Neural crest cell (in vitro differentiated cells): Measurements from ENCODE around the gene GUCA1A. TPM values are rescaled to one million over a fixed set of nuclear protein-coding genes. Genes with fewer than 3 reads are reported as not detected.
"Not testable (repeated sequence)": the region's sequence is repeated elsewhere in the genome, so short reads cannot be mapped to it uniquely, and the experiment has no call there.

Source experiments
- DNase-seq: peaks from one replicate; pipeline ENCODE4 v3.0.0; 2021; ENCODE audit warnings: low read depth, mixed read lengths, low spot score
- H3K27ac Mint-ChIP-seq: one replicate; pipeline ENCODE4 v1.8.0; 2021; ENCODE audit warnings: mild to moderate bottlenecking, mixed read lengths; ENCODE audit not compliant: unreplicated experiment
- H3K27me3 Mint-ChIP-seq: 2 replicates; pipeline ENCODE4 v1.8.0; 2021; ENCODE audit warnings: low read depth, mild to moderate bottlenecking, mixed read lengths
- H3K36me3 Mint-ChIP-seq: 2 replicates; pipeline ENCODE4 v1.8.0; 2021; ENCODE audit warnings: low read depth, mild to moderate bottlenecking, mixed read lengths
- H3K4me1 Mint-ChIP-seq: 2 replicates; pipeline ENCODE4 v1.8.0; 2021; ENCODE audit warnings: mixed read lengths
- H3K4me3 Mint-ChIP-seq: one replicate; pipeline ENCODE4 v1.8.0; 2021; ENCODE audit warnings: mild to moderate bottlenecking, mixed read lengths
- H3K9me3 Mint-ChIP-seq: 2 replicates; pipeline ENCODE4 v1.8.0; 2021; ENCODE audit warnings: mixed read lengths
- CTCF ChIP-seq: fragments of 200-600 bp; sonication (generic); conservative IDR thresholded peaks from 2 replicates; pipeline ENCODE4 v1.5.0; 2021; ENCODE audit warnings: antibody characterized with exemption, mild to moderate bottlenecking
- total RNA-seq: library from RNA; stranded (reverse); gene quantifications from 2 replicates; pipeline ENCODE4 v1.2.1, GENCODE V29; 2021

Gene GUCA1A
- total RNA-seq, 1 donor from 2014 or later, result 1.3 TPM

GRCh38 chr6:42168650-42169049, 4.5 kb upstream of the GUCA1A start:
- no peak overlapping the region for H3K4me3 Mint-ChIP-seq
- H3K27ac Mint-ChIP-seq, result no peak overlapping the region
- no peak for DNase-seq
- peaks cover 4% of the 10 kb centered on the region for H3K4me1 Mint-ChIP-seq
- H3K9me3 Mint-ChIP-seq, result no peaks in the 10 kb centered on the region
- H3K36me3 Mint-ChIP-seq, result no peaks in the 10 kb centered on the region
- no peaks in the 10 kb centered on the region for H3K27me3 Mint-ChIP-seq
- no peak for TF ChIP-seq CTCF

GRCh38 chr6:42169780-42170179, 3.4 kb upstream of the GUCA1A start:
- not testable (repeated sequence) for H3K27me3 Mint-ChIP-seq, H3K27ac Mint-ChIP-seq, DNase-seq, H3K4me3 Mint-ChIP-seq, H3K36me3 Mint-ChIP-seq, H3K4me1 Mint-ChIP-seq, H3K9me3 Mint-ChIP-seq

GRCh38 chr6:42171813-42172581, 1.2 kb upstream of the GUCA1A start:
- DNase-seq, result no peak
- Mint-ChIP-seq H3K9me3 (no peaks in the 10 kb centered on the region), H3K36me3 (no peaks in the 10 kb centered on the region), H3K27ac (no peak overlapping the region), H3K4me3 (no peak overlapping the region), H3K27me3 (no peaks in the 10 kb centered on the region), H3K4me1 (no peaks in the 10 kb centered on the region)
- TF ChIP-seq CTCF, result no peak

GRCh38 chr6:42175860-42176259, 2.7 kb downstream of the GUCA1A start:
- Mint-ChIP-seq H3K4me3 (no peak overlapping the region), H3K27me3 (no peaks in the 10 kb centered on the region), H3K9me3 (no peaks in the 10 kb centered on the region), H3K4me1 (peaks cover 14% of the 10 kb centered on the region), H3K27ac (no peak overlapping the region), H3K36me3 (no peaks in the 10 kb centered on the region)
- DNase-seq, result no peak
- no peak for TF ChIP-seq CTCF

- no peak for DNase-seq
- no peaks in the 10 kb centered on the region for H3K36me3 Mint-ChIP-seq
- no peak overlapping the region for H3K27ac Mint-ChIP-seq
- H3K27me3 Mint-ChIP-seq, result no peaks in the 10 kb centered on the region
- peaks cover 14% of the 10 kb centered on the region for H3K4me1 Mint-ChIP-seq
- TF ChIP-seq CTCF, result no peak
- H3K9me3 Mint-ChIP-seq, result no peaks in the 10 kb centered on the region
- H3K4me3 Mint-ChIP-seq, result no peak overlapping the region
These were observed 3.8 kb downstream of the GUCA1A start for GRCh38 chr6:42176981-42177380.

GRCh38 chr6:42177514-42178364, 4.6 kb downstream of the GUCA1A start:
- no peak for TF ChIP-seq CTCF
- peak overlapping the region; percentile 54 for H3K4me3 Mint-ChIP-seq
- H3K36me3 Mint-ChIP-seq, result no peaks in the 10 kb centered on the region
- H3K27me3 Mint-ChIP-seq, result no peaks in the 10 kb centered on the region
- H3K4me1 Mint-ChIP-seq, result peaks cover 14% of the 10 kb centered on the region
- DNase-seq, result peak; percentile 74
- no peaks in the 10 kb centered on the region for H3K9me3 Mint-ChIP-seq
- H3K27ac Mint-ChIP-seq, result no peak overlapping the region
